AG04449 (cell line): ENCODE measurements around the gene C19orf53.

Source experiments
- CTCF ChIA-PET: fragments of 350-600 bp; formaldehyde crosslinking; extraction: SDS; loops from one replicate; lab custom pipeline; 2021; ENCODE audit warnings: antibody characterized with exemption; lab: Yijun Ruan, JAX
- POLR2A ChIA-PET: fragments of 400-600, 350-600 bp; formaldehyde crosslinking; extraction: SDS; loops from one replicate; lab custom pipeline; 2020; ENCODE audit warnings: antibody characterized with exemption, inconsistent platforms; lab: Yijun Ruan, JAX
- DNase-seq: peaks from one replicate; pipeline ENCODE4 v3.0.0-alpha.2; 2010; ENCODE audit warnings: low read depth, low spot score
- H3K4me3 ChIP-seq: 2 replicates; pipeline ENCODE4 v1.5.1; 2011; ENCODE audit warnings: low read depth, mild to moderate bottlenecking, control low read depth, low read length
- CTCF ChIP-seq: IDR thresholded peaks from one replicate; pipeline ENCODE4 v1.5.1; 2011; ENCODE audit warnings: mild to moderate bottlenecking, moderate library complexity, low read length, control low read depth, inconsistent platforms; ENCODE audit not compliant: insufficient read depth; ENCODE audit errors: missing control alignments

Gene C19orf53

DNA sequence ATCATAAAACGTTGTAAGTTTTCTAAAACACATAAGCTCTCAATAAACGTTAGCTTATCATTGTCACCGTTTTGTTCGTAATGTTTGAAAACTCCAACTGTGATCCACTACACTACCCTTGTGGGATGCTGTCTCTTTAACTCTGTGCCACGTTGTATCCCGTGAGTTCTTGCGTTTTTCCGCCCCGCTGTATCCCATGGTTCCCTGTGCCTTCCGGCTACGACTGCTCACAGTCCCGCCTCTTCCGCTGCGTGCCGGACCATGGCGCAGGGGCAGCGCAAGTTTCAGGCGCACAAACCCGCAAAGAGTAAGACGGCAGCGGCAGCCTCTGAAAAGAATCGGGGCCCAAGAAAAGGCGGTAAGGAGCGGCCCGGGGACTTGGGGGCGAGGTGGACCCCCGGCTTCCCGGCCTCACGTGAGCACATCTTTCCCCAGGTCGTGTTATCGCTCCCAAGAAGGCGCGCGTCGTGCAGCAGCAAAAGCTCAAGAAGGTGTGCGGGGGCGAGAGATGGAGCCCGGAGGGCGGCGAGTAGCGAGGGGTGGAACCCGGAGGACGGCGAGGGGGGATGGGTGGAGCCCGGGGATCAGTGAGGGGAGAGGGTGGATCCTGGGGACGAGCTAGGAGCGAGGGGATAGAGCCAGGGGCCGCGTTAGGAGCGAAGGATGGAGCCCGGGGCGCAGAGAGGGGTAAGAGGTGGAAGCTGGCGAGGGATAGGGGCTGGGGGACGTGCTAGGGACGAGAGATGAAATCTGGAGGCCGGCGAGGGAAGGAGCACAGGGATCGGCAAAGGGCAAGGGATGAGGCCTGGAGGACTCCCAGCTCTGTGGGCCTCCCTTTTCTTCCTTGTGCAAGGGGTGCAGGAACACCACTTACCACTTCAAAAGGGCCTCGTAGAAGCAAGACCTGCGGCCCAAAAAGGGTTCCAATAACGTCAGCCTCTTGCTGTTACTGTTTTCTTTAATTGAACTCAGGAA is at the start of gene C19orf53:
Gene C19orf53 (plus strand): TSS at position 240 of the 975 bp plus-strand sequence. CDS start 22 bp downstream, at position 262.
- TF ChIP-seq CTCF = no peak
- ChIA-PET CTCF (interaction anchor here (0.7 to 2.7 kb wide), 9 partner anchors 10 to 180 kb away, joined by 3 to 10 read pairs (median 3); partner anchors contain the start of gene MRI1), POLR2A (interaction anchor here (0.5 to 2.7 kb wide), 11 partner anchors 9 to 90 kb away, joined by 3 to 16 read pairs (median 4); partner anchors contain the start of genes MRI1 and ZSWIM4)
- DNase-seq = peak; percentile 73
- H3K4me3 ChIP-seq = peak within 1 kb of the TSS; percentile 96

DNA sequence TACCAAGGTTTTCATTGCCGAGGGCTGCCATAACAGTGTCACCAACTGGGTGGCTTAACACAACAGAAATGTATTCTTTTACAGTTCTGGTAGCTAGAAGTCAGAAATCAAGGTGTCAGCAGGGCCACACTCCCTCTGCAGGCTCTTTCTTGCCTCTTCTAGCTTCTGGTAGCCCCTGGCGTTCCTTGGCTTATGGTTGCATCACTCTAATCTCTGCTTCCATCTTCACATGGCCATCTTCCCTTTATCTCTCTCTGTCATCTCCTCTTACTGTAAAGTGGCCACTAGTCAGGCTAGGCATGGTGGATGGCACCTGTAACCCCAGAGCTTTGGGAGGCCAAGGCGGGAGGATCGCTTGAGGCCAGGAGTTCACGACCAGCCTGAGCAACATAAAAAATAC is 47.9 kb upstream of the C19orf53 start:
- TF ChIP-seq CTCF = no peak
- ChIA-PET POLR2A (interaction anchor here (0.6 kb wide), 1 partner anchor 47 kb away, joined by 3 read pairs; no protein-coding TSS in a partner anchor), CTCF (interaction anchor here (0.8 to 14.9 kb wide), 5 partner anchors 9 to 137 kb away, joined by 3 to 278 read pairs (median 4); no protein-coding TSS in a partner anchor)
- no peak overlapping the region for H3K4me3 ChIP-seq
- DNase-seq = no peak

- ChIA-PET POLR2A (no interaction called here), CTCF (interaction anchor here (0.9 to 14.9 kb wide), 3 partner anchors 12 to 138 kb away, joined by 3 to 278 read pairs (median 3); no protein-coding TSS in a partner anchor)
- DNase-seq = peak; percentile 38
- no peak overlapping the region for H3K4me3 ChIP-seq
- TF ChIP-seq CTCF = no peak
Measured at GRCh38 chr19:13727798-13728197, 46.5 kb upstream of the C19orf53 start.

DNA sequence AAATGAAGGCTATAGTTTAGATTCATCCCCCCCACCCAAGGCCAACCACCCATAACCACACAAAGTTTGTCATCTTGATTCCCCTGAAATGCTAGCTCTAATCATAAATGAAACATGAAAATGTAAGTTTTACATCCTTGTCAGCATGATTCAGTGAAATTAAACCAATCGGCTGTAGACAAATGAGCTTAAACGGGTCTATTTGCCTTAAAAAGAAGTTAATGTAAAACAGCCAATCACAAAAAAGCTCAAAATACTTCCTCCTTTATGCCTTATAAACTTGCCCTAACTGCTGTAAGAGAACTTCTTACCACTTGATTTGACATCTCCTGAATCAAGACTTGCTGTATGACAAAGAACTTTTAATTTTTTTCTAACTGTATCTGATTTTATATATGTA is 44.4 kb upstream of the C19orf53 start:
- H3K4me3 ChIP-seq = no peak overlapping the region
- no peak for TF ChIP-seq CTCF
- ChIA-PET POLR2A (no interaction called here), CTCF (interaction anchor here (0.7 to 14.9 kb wide), 6 partner anchors 9 to 455 kb away, joined by 3 to 278 read pairs (median 5); no protein-coding TSS in a partner anchor)
- DNase-seq = peak; percentile 28

DNA sequence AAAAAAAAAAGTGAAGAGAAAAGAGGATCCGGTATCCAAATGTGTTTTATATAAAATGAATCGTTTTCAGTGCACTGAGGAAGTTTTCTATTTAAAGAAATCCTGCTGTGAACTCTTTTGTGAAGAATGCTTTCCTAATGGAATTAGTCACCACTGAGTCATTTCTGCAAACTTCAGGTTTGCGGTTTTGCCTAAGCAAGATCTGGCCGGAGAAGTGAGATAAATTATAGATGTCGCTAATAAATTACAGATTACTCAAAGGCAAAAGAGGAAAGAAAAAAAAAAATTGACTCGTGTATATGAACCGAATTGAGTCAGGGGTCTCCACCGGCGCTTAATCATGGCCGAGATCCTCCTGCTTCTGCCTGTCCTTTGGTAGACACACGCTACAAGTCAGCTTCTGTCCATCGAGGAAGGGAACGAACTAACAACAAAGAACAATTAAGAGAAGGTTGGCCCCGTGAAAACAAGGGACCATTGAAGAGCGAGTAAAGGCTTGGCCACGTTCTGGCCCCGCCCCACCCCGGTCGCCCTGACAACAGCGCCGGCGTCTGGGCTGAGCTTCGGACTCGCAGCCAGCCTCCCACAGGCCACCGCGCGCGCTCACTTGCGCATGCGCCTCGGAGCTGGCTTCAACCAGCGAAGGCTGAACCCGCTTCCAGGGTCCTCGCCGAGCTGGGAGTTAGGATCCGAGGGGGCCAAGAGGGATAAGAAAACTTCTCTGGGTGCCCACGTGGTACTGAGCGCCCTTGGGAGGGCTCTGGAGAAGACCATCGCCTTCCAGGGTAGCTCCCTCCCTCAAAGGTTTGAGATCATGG is 42.9 kb upstream of the C19orf53 start:
- TF ChIP-seq CTCF = no peak
- peak overlapping the region; percentile 73 for H3K4me3 ChIP-seq
- POLR2A ChIA-PET = interaction anchor here (0.8 to 1.2 kb wide), 4 partner anchors 13 to 115 kb away, joined by 3 to 11 read pairs (median 4); a partner anchor contains a TSS
- CTCF ChIA-PET = interaction anchor here (1.0 to 3.4 kb wide), 6 partner anchors 8 to 148 kb away, joined by 3 to 24 read pairs (median 4); a partner anchor contains a TSS
- peak; percentile 90 for DNase-seq
